Testis (tissue), 3 donors: ENCODE results near the gene PCLO. TPM values are rescaled to one million over a fixed set of nuclear protein-coding genes. Genes with fewer than 3 reads are reported as not detected.

Source experiments
- DNase-seq: peaks from one replicate; pipeline ENCODE4 v3.0.0-alpha.2; 2019
- H3K27ac ChIP-seq, 2 donors: fragments of 200-600 bp; sonication (generic); one replicate each; pipeline ENCODE4 v1.5.1; 2019
- H3K27me3 ChIP-seq: fragments of 200-600 bp; sonication (generic); one replicate; pipeline ENCODE4 v1.5.1; 2019
- H3K36me3 ChIP-seq: fragments of 200-600 bp; sonication (generic); one replicate; pipeline ENCODE4 v1.5.1; 2017; ENCODE audit warnings: low read depth; ENCODE audit errors: missing control alignments
- H3K4me1 ChIP-seq: fragments of 200-600 bp; sonication (generic); one replicate; pipeline ENCODE4 v1.5.1; 2019
- H3K4me3 ChIP-seq, 2 donors: fragments of 200-600 bp; sonication (generic); one replicate each; pipeline ENCODE4 v1.5.1; 2017 to 2019
- H3K9me3 ChIP-seq: fragments of 200-600 bp; sonication (generic); one replicate; pipeline ENCODE4 v1.5.1; 2017
- CTCF ChIP-seq, 3 experiments: fragments of 450-650 bp in 2 of 3; fragments of 200-600 bp in 1 of 3; sonication (generic) in 1 of 3; IDR thresholded peaks; one replicate each; pipeline ENCODE4 v1.5.1; 2016 to 2019; ENCODE audit warnings: antibody characterized with exemption in 3 of 3, mild to moderate bottlenecking in 2 of 3, moderate library complexity in 1 of 3
- POLR2A ChIP-seq: fragments of 450-650 bp; IDR thresholded peaks from one replicate; pipeline ENCODE4 v1.6.1; 2017; ENCODE audit warnings: antibody characterized with exemption, mild to moderate bottlenecking, moderate library complexity
- WGBS, 2 donors: methylation state at CpG; one replicate each; pipeline ENCODE4 v1.1.5; 2018; 5-methylcytosine and 5-hydroxymethylcytosine counted together
- intact Hi-C: fragments of 100-400 bp; cut with DNase I; formaldehyde crosslinking; loops from one replicate; pipeline ENCODE4 v1.15.1; 2023; ENCODE audit warnings: low total_unique reads
- polyA plus RNA-seq: library from polyadenylated mRNA; stranded (reverse); fragments of 350-450 nt; fragmentation: Illumina TruSeq; extraction: RNeasy Lipid Tissue Mini Kit (QIAGEN cat#74804); gene quantifications from one replicate; pipeline ENCODE4 v1.2.3, GENCODE V29; 2014; ENCODE audit warnings: low read depth, low replicate concordance; ENCODE audit not compliant: insufficient read depth
- total RNA-seq, 2 donors: library from RNA; depleted of rRNA; stranded (reverse); fragments of >200 nt; gene quantifications; one replicate each; pipeline ENCODE4 v1.2.3, GENCODE V29; 2016

Gene PCLO
- total and polyA plus RNA-seq, 3 donors from 2014 or later = 6.4 to 29.4 (median 20.4) TPM

GRCh38 chr7:82741493-82741892, 421.2 kb downstream of the PCLO start:
- H3K36me3 ChIP-seq = no peaks in the 10 kb centered on the region
- H3K27ac ChIP-seq = no peak overlapping the region
- intact Hi-C loops = no loop called here
- TF ChIP-seq CTCF (IDR thresholded peaks at IDR 0.05) = no peak
- TF ChIP-seq POLR2A = no peak
- H3K4me1 ChIP-seq = no peaks in the 10 kb centered on the region
- DNase-seq = no peak
- H3K4me3 ChIP-seq = no peak overlapping the region
- H3K27me3 ChIP-seq = no peaks in the 10 kb centered on the region
- no peaks in the 10 kb centered on the region for H3K9me3 ChIP-seq

GRCh38 chr7:82740246-82740848, 422.3 kb downstream of the PCLO start:
- Histone ChIP-seq H3K9me3 (no peaks in the 10 kb centered on the region), H3K4me3 (no peak overlapping the region), H3K27ac (no peak overlapping the region), H3K36me3 (no peaks in the 10 kb centered on the region), H3K27me3 (no peaks in the 10 kb centered on the region), H3K4me1 (no peaks in the 10 kb centered on the region)
- intact Hi-C loops = no loop called here
- WGBS, 2 donors = 51 to 56% methylated on average over 3 of the region's 3 CpGs
- DNase-seq = peak; percentile 77
- TF ChIP-seq POLR2A = no peak
- peak in 2 of 3 experiments; percentile 27 to 37 for TF ChIP-seq CTCF (IDR thresholded peaks at IDR 0.05)

GRCh38 chr7:82736633-82737032, 426.1 kb downstream of the PCLO start:
- TF ChIP-seq CTCF (IDR thresholded peaks at IDR 0.05) (no peak), POLR2A (no peak)
- 80 to 83% methylated on average over 3 of the region's 3 CpGs for WGBS, 2 donors
- no peak overlapping the region for H3K4me3 ChIP-seq
- no peaks in the 10 kb centered on the region for H3K4me1 ChIP-seq
- intact Hi-C loops = no loop called here
- no peaks in the 10 kb centered on the region for H3K36me3 ChIP-seq
- no peaks in the 10 kb centered on the region for H3K27me3 ChIP-seq
- no peak for DNase-seq
- no peak overlapping the region for H3K27ac ChIP-seq
- no peaks in the 10 kb centered on the region for H3K9me3 ChIP-seq

- H3K27me3 ChIP-seq = no peaks in the 10 kb centered on the region
- intact Hi-C loops = no loop called here
- no peaks in the 10 kb centered on the region for H3K36me3 ChIP-seq
- 87 to 94% methylated on average over 3 of the region's 3 CpGs for WGBS, 2 donors
- H3K4me3 ChIP-seq = no peak overlapping the region
- no peak for TF ChIP-seq POLR2A
- no peaks in the 10 kb centered on the region for H3K9me3 ChIP-seq
- H3K4me1 ChIP-seq = no peaks in the 10 kb centered on the region
- DNase-seq = no peak
- H3K27ac ChIP-seq = no peak overlapping the region
Measured at GRCh38 chr7:82732677-82733076, 430.0 kb downstream of the PCLO start.

- H3K9me3 ChIP-seq = no peaks in the 10 kb centered on the region
- no peaks in the 10 kb centered on the region for H3K36me3 ChIP-seq
- no peaks in the 10 kb centered on the region for H3K4me1 ChIP-seq
- WGBS, 2 donors = 57 to 66% methylated on average over 8 of the region's 8 CpGs
- H3K27me3 ChIP-seq = no peaks in the 10 kb centered on the region
- TF ChIP-seq POLR2A (no peak), CTCF (IDR thresholded peaks at IDR 0.05) (peak in 2 of 3 experiments; percentile 25 to 41)
- no peak overlapping the region for H3K27ac ChIP-seq
- intact Hi-C loops = no loop called here
- H3K4me3 ChIP-seq = no peak overlapping the region
- DNase-seq = no peak
Measured at GRCh38 chr7:82729172-82730030, 433.3 kb downstream of the PCLO start.
